ENCODE data around the gene ZNF419.

GRCh38 chr19:57465680-57466381, 21.7 kb upstream of the ZNF419 start:
- no peak for TF ChIP-seq EGR1 (IDR thresholded peaks at IDR 0.05)
- TF ChIP-seq, protein P1, sequence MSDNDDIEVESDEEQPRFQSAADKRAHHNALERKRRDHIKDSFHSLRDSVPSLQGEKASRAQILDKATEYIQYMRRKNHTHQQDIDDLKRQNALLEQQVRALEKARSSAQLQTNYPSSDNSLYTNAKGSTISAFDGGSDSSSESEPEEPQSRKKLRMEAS (IDR thresholded peaks at IDR 0.05): no peak

Measured in Ishikawa (cell line).